Measurements from ENCODE around the gene TMEM123. TPM values are rescaled to one million over a fixed set of nuclear protein-coding genes. Genes with fewer than 3 reads are reported as not detected.

TMEM123 gene
- total RNA-seq, 2 experiments from 2014 or later = 299 to 310 TPM

DNA sequence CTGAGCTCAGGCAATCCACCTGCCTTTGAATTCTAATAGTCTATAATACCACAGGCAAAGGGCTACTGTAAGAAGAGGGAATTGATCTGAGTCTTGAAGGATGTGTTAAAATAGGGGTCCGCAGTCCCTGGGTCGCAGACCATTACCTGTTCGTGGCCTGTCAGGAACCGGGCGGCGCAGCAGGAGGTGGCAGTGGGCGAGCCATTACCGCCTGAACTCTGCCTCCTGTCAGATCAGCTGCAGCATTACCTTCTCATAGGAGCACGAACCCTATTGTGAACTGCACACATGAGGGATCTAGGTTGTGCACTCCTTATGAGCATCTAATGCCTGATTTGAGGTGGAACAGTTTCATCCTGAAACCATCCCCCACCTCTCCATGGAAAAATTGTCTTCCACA, 11.5 kb upstream of the TMEM123 start:
- no peak for DNase-seq
- no peak overlapping the region for H3K4me3 Mint-ChIP-seq
- H3K27ac Mint-ChIP-seq = no peak overlapping the region
- H3K9me3 Mint-ChIP-seq = peaks cover 2% of the 10 kb centered on the region
- H3K4me1 Mint-ChIP-seq = peaks cover 75% of the 10 kb centered on the region
- H3K36me3 Mint-ChIP-seq = no peaks in the 10 kb centered on the region
- H3K27me3 Mint-ChIP-seq = no peaks in the 10 kb centered on the region

DNA sequence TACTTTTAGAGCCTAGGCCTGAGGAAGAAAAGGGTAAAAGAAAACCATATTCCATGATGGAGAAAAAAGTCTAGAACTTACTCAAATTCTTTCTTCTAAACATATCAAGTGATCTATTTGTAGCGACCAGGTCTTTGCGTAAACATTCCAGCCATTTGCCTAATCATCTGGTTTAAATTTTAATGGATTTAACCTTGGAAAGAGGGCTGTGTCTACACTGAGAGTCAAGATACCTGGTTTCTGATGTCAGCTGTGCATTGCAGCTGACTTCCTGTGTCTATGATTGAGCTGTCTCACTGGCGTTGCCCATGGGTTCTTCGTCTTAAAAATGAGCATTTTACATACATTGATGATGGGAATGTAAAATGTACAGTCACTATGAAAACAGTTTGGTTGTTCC, 10.0 kb upstream of the TMEM123 start:
- no peaks in the 10 kb centered on the region for H3K27me3 Mint-ChIP-seq
- peaks cover 2% of the 10 kb centered on the region for H3K9me3 Mint-ChIP-seq
- H3K4me3 Mint-ChIP-seq = no peak overlapping the region
- peaks cover 73% of the 10 kb centered on the region for H3K4me1 Mint-ChIP-seq
- no peak for DNase-seq
- no peaks in the 10 kb centered on the region for H3K36me3 Mint-ChIP-seq
- H3K27ac Mint-ChIP-seq = no peak overlapping the region

DNA sequence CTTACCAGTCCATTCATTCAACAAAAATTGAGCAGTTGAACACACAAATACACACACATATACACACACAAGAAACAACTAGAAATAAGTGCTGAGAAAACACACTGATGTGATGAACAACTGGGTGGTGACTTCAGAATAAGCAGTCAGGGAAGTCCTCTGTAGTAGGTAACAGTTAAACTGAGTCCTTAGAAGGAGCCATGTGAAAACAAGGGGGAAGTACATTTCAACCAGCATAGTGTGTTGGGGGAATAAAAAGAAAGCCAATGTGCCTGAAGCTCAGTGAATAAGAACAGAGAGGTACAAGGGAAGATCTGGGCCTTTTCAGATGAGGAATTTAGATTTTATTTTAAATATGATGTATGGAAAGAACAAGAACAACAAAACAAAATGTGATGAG, 6.8 kb upstream of the TMEM123 start:
- no peak for DNase-seq
- H3K9me3 Mint-ChIP-seq = peaks cover 2% of the 10 kb centered on the region
- no peak overlapping the region for H3K4me3 Mint-ChIP-seq
- H3K4me1 Mint-ChIP-seq = peaks cover 67% of the 10 kb centered on the region
- no peaks in the 10 kb centered on the region for H3K36me3 Mint-ChIP-seq
- H3K27ac Mint-ChIP-seq = peak overlapping the region; percentile 22
- H3K27me3 Mint-ChIP-seq = no peaks in the 10 kb centered on the region

DNA sequence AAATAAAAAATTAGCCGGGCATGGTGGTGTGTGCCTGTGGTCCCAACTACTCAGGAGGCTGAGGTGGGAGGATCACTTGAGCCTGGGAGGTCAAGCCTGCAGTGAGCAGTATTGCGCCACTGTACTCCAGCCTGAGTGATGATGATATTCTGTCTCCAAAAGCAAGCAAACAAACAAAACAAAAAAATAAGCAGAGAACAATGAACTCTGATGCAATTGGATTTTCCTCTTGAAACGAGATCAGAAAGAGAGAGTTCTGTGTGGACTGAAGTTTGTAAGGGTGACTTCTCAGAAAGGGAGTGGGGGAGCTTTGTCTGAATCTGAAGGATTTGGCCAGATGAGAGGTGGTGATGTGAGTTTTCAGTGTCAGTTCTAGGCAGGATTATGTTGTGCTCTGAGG, 6.0 kb upstream of the TMEM123 start:
- Mint-ChIP-seq H3K4me3 (no peak overlapping the region), H3K27ac (peak overlapping the region; percentile 22), H3K27me3 (no peaks in the 10 kb centered on the region), H3K9me3 (peaks cover 2% of the 10 kb centered on the region), H3K36me3 (no peaks in the 10 kb centered on the region), H3K4me1 (peaks cover 68% of the 10 kb centered on the region)
- DNase-seq = no peak

DNA sequence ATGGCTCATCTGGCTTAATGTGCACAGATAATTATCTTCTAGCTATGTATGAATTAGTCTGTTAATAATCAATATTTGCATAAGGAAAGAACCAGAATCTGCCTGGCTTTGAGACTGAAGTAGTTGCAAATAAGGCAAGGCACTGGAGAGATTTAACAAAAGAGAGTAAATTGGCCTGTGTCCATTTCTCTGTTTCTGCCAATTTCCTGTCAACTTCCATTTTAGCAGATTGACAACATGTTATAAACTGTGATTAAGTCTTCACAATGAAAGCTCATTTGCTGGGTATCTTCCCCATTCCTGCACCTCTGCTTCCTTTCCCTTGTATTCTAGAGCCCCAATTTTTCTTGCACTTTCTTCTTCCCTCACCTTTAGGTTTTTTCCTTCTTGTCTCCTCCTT, 5.3 kb upstream of the TMEM123 start:
- H3K27ac Mint-ChIP-seq = peak overlapping the region; percentile 19
- no peak overlapping the region for H3K4me3 Mint-ChIP-seq
- DNase-seq = no peak
- H3K27me3 Mint-ChIP-seq = no peaks in the 10 kb centered on the region
- peaks cover 73% of the 10 kb centered on the region for H3K4me1 Mint-ChIP-seq
- H3K36me3 Mint-ChIP-seq = no peaks in the 10 kb centered on the region
- H3K9me3 Mint-ChIP-seq = peaks cover 2% of the 10 kb centered on the region

DNA sequence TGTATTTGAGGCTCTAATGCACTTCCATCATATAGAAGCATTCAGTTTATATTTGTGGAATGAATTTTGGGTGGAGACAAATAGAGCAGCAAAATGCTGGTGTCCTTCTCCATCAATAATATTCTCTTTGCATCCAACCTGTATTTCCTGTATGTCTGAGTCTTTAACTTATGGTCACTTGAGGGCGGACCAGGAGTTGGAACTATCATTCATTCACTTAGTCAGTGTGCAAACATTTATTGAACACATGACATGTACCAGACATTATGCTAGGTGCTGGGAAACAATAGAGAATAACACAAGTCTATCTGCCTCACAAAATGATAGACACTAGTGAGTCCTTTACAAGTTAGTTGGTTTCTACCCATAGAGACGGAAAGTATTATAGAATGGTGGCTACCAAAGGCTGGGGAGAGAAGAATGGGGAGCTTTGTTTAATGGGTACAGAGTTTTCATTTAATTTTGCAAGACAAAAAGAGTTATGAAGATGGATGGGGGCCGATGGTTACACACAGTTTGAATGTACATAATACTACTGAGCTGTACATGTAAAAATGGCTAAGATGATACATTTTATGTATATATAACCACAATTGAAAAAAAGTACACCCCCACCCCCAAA, 4.6 kb upstream of the TMEM123 start:
- Mint-ChIP-seq H3K4me3 (no peak overlapping the region), H3K27ac (no peak overlapping the region), H3K9me3 (peaks cover 2% of the 10 kb centered on the region), H3K4me1 (peaks cover 69% of the 10 kb centered on the region), H3K36me3 (no peaks in the 10 kb centered on the region), H3K27me3 (no peaks in the 10 kb centered on the region)
- no peak for DNase-seq

DNA sequence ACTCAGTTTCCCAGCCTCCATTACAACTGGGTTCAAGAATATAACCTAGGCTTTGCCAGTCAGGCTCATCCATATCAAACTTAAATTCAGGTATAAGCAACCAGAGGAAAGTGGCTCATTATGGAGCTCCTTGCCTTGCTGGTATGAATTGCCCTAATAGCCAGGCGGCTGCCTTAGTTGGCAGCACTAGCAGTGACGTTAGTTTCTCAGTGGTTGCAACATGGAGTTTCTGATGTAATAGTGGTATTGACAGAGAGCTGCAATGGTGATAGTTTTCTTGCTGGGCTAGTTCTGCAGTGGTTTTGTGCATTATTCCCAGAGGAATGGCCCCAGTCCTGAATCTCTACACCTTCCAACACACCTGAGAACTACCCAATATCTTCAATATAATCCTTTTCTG, 3.8 kb upstream of the TMEM123 start:
- H3K27ac Mint-ChIP-seq = no peak overlapping the region
- no peaks in the 10 kb centered on the region for H3K27me3 Mint-ChIP-seq
- DNase-seq = no peak
- H3K4me3 Mint-ChIP-seq = no peak overlapping the region
- H3K36me3 Mint-ChIP-seq = peaks cover 4% of the 10 kb centered on the region
- H3K4me1 Mint-ChIP-seq = peaks cover 66% of the 10 kb centered on the region
- peaks cover 2% of the 10 kb centered on the region for H3K9me3 Mint-ChIP-seq

DNA sequence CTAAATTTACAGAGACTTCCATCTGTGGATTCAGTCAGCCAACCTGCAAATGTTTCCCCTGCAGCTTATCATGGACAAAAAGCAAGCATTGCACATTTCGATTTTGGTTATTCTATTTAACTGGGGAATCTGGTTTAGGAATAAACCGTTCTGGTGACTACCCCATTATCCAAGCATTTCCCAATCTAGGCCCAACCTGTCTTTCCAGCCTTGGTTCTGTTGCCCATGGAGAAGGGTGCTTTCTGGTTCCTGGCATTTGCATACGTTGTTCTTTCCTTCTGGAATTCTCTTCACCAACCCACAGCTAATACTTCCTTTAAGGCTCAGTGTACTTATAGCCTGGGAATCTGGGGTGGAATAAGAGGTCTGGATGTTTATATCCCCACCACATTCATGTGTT, 1.4 kb upstream of the TMEM123 start:
- Mint-ChIP-seq H3K27me3 (no peaks in the 10 kb centered on the region), H3K4me1 (peaks cover 62% of the 10 kb centered on the region), H3K36me3 (peaks cover 28% of the 10 kb centered on the region), H3K9me3 (no peaks in the 10 kb centered on the region), H3K4me3 (no peak overlapping the region), H3K27ac (peak overlapping the region; percentile 97)
- no peak for DNase-seq

DNA sequence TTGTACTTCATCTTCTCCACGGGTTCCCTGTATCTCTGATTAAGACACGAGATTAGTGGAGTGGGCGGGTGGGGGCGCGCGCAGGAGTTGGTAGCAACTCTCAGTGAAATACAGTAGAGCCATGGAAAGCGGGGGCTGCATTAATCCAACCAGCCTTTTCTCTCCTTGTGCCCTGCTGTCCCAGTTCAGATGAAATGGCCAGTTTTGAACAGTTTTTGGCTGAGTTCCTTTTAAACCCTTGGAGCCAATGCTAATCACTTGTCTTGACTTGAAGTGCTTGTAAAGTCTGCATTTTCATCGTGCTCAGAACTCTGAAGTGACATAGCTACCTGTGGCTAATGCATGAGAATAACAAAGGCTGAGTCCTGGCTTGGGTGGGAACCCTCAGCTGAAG, 734 bp upstream of the TMEM123 start:
- Mint-ChIP-seq H3K27ac (peak overlapping the region; percentile 97), H3K9me3 (no peaks in the 10 kb centered on the region), H3K4me3 (peak overlapping the region; percentile 95), H3K27me3 (no peaks in the 10 kb centered on the region), H3K36me3 (peaks cover 34% of the 10 kb centered on the region), H3K4me1 (peaks cover 62% of the 10 kb centered on the region)
- no peak for DNase-seq

DNA sequence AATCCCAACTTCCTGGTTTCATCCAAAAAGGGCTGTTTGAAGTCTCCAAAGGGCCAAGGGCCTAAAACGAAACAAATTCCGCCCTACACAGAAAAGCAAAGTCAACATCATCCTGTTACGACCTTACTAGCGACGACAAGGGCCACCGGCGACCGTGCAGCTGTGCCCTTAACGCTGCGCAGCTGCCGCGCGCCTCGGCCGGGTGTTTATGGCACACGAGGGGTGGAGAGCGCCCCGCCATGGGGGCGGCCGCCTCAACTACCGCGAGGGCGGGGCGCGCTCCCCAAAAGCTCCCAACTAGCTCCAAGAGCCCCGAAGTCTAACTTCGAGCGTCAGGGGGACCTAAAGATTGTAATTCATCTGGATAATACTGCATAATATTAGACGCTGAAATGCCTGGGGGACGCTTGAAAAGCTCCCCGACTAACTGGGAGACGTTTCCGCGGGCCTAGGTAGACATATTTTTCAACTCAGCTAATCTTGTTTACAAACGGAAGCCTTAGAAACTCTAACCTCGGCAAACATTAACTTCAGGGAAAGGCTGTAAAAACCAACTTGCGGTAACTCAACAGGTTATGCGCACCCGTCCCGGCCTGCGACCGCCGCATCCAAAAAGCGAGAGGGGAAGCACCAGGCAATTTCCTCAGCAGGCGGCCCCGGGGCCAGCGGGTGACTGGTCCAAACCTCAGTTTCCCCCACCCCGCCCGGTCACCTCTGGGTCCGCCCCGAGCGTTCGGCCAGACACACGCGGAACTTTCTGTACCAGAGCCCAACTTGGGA, 694 bp downstream of the TMEM123 start:
- Mint-ChIP-seq H3K36me3 (peaks cover 48% of the 10 kb centered on the region), H3K27ac (peak overlapping the region; percentile 97), H3K4me1 (peaks cover 65% of the 10 kb centered on the region), H3K4me3 (peak overlapping the region; percentile 95), H3K27me3 (no peaks in the 10 kb centered on the region), H3K9me3 (no peaks in the 10 kb centered on the region)
- peak; percentile 83 for DNase-seq

DNA sequence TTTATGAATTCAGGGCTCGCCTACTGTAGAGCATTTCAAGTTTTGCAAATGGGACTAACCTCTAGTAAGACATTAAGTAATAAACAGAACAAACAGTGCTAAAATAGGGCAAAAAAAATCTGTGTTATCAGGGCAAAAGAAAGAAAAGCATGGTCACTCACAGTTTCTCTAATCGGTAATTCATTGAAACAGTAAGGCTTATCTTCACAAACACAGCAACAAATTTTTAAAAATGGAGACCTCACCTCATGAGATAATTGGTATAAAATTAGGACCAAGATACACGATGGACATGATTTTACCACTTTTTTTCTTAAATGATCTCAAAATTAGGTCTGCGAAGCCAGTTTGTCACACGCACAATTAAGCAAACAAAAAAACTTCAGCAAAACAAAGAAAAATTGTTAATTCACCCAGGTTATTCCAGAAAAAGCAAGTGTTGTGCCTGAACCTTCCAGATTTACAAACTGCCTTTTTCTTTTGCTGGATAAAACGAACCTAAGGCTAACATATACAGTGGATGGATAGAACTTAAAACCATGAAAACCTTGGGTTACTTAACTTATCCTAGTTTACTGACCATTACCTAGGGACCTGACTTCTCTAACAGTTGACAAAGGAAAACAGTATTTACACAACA, 1.4 kb downstream of the TMEM123 start:
- Mint-ChIP-seq H3K27ac (peak overlapping the region; percentile 97), H3K4me1 (peaks cover 70% of the 10 kb centered on the region), H3K27me3 (no peaks in the 10 kb centered on the region), H3K36me3 (peaks cover 55% of the 10 kb centered on the region), H3K4me3 (peak overlapping the region; percentile 95), H3K9me3 (no peaks in the 10 kb centered on the region)
- no peak for DNase-seq

DNA sequence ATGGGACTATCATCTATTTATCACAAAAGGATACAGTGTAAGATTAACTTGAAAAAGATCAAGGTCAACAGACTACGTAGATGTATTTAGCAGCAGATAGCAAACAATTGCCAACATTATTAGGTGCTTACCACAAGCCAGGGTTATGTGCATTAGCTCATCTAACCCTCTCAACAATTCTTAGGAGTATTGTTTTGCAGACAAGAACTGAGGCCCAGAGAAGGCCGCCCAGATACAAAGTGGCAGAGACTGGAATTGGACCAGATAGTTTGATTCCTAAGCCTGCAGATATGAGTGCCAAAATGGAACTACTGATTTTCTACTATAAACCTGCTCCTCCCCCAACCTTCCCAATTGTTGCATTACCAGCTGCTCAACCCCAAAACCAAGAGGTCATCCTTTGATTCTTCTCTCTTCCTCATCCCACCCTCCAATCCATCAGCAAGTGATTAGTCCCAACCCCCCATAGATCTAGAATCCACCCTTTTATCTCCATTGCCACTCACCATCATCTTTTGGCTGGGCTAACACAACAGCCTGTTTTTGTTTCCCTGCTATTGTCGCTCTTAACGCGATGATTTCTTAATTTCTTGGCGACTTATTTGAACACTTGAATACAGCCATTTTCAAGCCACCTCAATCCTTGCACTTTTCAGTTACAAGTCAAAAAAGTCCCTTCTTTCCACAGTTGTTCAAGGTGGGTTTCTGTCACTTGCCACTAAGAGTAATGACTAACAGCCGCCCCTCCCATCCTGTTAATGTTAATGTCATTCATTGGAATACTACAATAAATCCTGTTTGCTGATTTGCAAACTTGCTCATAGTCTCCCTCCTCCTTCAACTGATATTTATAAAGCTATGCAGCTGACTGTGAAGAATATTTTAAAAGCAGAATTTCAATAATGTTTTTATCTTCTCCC, 2.7 kb downstream of the TMEM123 start:
- Mint-ChIP-seq H3K27ac (peak overlapping the region; percentile 97), H3K27me3 (no peaks in the 10 kb centered on the region), H3K36me3 (peaks cover 67% of the 10 kb centered on the region), H3K9me3 (no peaks in the 10 kb centered on the region), H3K4me3 (peak overlapping the region; percentile 95), H3K4me1 (peaks cover 70% of the 10 kb centered on the region)
- no peak for DNase-seq

DNA sequence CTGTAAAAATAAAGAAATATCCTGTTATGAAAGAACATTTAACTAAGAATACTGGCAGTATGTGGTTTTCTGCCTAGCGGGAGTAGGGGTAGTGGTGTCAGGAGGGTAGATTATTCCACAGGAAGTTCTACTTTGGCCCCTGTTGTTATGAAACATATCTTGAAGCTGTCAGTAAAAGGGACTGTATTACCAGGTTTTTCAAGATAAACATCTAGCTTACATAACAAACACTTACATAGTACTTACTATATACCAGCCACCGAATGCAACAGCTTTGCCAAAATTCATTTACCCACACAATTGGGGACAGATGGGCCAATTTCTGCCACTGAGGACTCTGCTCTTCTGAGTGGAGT, 3.7 kb downstream of the TMEM123 start:
- DNase-seq = no peak
- Mint-ChIP-seq H3K27ac (peak overlapping the region; percentile 97), H3K4me3 (peak overlapping the region; percentile 95), H3K9me3 (peaks cover 4% of the 10 kb centered on the region), H3K27me3 (no peaks in the 10 kb centered on the region), H3K4me1 (peaks cover 65% of the 10 kb centered on the region), H3K36me3 (peaks cover 76% of the 10 kb centered on the region)

DNA sequence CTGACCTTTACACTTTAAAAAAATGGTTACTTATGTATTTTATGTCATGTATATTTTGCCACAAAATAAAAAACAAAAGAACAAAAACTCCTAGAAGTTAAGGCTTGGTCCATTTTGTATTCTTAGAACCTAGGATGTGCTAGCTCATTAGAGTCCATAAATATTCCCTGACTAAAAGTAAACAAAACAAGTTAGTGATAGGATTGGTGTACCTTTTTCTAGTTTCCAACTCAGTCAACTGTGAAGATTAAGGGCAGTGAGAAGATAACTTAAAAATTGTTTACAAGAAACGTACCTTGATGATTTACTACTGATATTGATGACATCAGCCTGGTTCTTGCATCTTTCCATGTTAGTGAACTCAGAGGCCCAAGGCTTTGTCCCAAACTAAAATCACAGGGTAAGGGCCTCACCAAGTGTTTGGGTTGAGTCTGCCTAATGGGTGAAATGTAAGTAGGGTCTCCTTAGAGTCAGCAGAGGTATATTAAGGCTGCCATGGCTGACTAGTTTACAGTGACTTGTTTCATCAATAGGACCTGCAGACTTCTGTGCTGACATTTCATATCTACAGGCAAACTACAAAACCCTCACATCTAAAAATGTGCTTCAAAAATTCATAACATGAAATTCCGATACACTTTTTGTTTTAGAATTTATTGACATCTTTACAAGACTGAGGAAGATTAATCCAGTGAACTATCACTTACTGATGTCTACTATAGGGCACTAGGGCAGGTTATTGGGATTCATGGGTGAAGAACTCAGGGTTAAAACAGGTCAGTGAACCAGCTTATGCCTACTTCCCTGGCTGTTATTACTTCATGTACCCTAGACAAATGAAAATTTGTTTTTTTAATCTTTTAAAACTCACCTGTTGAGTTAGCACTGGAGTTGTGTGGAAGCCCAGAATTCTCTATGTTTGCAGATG, 4.4 kb downstream of the TMEM123 start:
- Mint-ChIP-seq H3K4me3 (peak overlapping the region; percentile 95), H3K9me3 (peaks cover 7% of the 10 kb centered on the region), H3K4me1 (peaks cover 66% of the 10 kb centered on the region), H3K27me3 (no peaks in the 10 kb centered on the region), H3K36me3 (peaks cover 82% of the 10 kb centered on the region), H3K27ac (peak overlapping the region; percentile 97)
- DNase-seq = no peak

Data from activated naive CD8-positive, alpha-beta T cell treated with anti-CD3 and anti-CD28 coated beads for 36 hours (primary cell).